GM18520 (cell line): ENCODE results near the gene ERMP1.
"Not testable (repeated sequence)": the region's sequence is repeated elsewhere in the genome, so short reads cannot be mapped to it uniquely, and the experiment has no call there.

Source experiments
- ATAC-seq: cut with Tn5 transposase; IDR thresholded peaks from one replicate; pipeline ENCODE4 v1.9.1; 2021; ENCODE audit not compliant: unreplicated experiment

Gene ERMP1

DNA sequence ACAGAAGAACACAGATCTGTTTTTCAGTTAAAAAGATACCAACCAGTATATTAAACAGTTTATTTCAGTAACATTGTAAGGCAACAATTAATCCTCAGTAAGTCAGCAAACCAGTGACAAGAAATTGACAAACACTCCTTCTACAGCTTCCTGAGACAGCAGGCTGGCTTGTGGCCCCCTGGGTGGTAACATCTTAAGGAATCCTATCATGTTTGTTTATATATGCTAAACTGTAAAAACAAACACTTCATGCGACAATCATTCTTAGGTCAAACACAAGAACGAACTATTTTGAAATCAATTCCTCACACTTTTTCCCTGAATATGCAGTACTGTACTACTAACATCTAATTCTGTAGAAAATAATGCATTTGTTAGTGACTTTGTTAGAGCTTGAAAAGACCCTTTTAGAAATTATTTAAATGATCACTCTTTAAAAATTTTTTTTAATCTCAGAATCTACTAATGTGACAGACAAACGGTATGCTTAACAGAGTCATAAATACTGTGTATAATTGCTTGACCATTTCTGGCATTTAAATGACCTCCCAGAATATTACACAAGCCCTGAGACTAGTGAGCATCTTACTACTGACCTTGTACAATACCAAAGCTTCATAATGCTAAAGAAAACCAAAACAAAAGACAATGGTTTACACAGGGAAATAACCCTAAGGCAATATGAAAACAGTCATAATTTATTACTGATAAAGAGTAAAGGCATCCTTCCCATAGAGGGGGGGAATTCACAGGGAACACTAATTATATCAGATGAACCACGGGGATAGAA is 48.2 kb downstream of the ERMP1 start:
- no peak for ATAC-seq

DNA sequence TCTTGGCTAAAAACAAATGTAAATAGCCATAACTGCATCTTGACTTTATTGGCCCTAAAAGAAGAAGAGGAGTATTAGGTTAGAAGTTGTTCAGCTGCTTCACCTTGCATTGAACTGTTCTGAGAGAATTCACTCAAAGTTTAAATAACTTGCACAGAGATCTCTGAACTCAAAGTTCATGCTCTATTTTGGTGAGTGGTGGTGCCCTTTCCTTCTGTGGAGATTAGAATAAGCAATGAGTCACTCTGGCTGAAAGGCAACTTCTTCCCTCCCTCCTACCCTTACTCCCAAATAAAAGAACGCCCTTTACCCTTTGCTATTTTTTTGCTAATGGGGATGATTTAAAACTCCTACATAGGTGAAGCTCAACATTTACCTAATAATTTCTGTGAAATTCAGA is 48.9 kb downstream of the ERMP1 start:
- no peak for ATAC-seq

DNA sequence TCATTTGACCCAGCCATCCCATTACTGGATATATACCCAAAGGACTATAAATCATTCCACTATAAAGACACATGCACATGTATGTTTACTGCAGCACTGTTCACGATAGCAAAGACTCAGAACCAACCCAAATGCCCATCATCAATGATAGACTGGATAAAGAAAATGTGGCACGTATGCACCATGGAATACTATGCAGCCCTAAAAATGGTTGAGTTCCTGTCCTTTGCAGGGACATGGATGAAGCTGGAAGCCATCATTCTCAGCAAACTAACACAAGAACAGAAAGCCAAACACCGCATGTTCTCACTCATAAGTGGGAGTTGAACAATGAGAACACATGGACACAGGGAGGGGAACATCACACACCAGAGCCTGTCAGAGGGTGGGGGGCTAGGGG is 49.5 kb downstream of the ERMP1 start:
- ATAC-seq, result not testable (repeated sequence)

DNA sequence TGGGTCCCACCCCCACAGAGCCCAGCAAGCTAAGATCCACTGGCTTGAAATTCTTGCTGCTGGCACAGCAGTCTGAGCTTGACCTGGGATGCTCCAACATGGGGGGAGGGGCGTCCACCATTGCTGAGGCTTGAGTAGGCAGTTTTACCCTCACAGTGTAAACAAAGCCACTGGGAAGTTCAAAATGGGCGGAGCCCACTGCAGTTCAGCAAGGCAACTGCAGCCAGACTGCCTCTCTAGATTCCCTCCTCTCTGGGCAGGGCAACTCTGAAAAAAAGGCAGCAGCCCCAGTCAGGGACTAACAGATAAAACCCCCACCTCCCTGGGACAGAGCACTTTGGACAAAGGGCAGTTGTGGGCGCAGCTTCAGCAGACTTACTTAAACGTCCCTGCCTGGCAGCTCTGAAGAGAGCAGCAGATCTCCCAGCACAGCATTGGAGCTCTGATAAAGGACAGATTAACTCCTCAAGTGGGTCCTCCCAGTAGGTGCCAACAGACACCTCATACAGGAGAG is 53.2 kb downstream of the ERMP1 start:
- ATAC-seq, result not testable (repeated sequence)

DNA sequence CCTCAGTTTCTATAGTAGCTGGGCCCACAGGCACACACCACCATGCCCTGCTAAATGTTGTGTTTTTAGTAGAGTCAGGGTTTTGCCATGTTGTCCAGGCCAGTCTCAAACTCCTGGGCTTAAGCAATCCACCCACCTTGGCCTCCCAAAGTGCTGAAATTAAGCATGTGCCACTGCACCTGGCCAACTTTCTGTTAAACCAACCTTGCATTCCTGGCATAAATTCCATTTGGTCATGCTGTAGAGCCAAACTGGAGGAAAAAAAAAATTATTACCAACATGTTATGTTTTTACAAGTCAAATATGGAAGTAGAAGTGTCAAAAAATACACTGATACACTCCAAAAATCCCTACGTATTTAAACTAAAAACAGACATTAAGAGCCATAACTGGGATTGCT is 54.1 kb downstream of the ERMP1 start:
- no peak for ATAC-seq

DNA sequence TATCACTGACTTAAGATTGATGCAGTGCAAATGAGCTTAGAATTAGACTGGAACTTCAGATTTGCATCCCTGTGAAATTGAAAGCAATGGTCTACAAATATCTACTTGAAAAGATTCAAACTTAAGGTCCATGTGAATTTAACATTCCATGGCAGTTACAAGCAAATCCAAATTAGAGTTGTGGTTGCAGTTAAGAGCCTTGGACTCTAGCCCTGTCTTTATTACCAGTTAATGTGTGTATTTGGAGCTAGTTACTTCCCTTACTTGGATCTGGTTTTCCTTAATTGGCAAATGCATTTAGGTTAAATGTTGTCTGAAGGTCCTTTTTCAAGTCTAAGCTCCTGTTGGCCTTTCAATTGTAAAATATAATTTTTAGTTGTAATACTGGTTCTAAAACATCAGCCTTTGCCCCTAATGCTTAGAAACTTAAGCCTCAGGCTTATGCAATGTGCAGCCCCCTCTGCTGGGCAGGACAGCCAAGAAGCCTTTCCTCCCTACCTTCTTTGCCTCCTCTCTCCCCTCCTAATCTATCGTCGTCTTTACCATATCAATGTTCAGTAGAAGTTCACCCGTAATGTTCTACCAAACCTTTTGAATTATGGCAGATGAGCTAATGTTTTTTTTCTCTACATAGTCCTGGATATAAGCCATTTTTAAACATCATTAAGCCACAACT is 59.5 kb downstream of the ERMP1 start:
- no peak for ATAC-seq

DNA sequence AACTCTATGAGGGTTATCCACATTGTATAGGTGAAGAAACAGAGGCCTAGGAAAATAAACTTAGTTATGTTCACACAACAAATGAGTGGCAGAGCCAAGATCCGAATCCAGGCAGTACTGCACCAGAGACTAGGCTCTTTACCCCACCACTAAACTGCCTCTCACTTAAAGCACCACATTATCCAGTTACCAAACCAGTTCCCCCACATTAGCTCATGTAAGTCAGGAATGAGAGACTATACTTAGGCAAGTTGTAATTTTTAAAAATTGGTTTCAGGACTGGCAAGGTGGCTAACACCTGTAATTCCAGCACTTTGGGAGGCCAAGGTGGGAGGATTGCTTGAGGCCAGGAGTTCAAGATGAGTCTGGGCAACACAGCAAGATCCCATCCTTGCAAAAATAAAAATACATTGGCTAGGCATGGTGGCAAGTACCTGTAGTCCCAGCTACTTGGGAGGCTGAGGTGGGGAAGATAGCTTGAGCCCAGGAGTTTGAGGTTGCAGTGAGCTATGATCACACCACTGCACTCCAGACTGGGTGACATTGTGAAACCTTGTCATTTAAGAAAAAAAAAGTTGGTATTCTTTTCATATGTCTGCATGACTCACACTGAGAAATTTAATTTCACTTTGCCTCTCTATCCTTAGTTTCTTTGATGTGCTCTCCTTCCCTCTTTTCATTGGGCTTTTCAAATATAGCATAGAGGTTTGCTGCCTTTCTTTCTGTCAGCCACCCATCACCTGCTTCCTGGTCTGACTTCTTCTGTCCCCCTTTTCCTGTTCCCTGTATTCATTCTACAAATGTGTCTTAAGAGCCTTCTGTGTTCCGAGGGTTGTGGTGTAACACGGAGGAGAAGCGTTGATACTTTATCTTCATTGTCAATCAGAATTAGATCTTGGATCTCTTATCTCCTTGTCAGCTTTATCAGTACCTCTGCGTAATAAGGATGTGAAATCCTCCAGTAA is 64.7 kb downstream of the ERMP1 start:
- ATAC-seq, result no peak

DNA sequence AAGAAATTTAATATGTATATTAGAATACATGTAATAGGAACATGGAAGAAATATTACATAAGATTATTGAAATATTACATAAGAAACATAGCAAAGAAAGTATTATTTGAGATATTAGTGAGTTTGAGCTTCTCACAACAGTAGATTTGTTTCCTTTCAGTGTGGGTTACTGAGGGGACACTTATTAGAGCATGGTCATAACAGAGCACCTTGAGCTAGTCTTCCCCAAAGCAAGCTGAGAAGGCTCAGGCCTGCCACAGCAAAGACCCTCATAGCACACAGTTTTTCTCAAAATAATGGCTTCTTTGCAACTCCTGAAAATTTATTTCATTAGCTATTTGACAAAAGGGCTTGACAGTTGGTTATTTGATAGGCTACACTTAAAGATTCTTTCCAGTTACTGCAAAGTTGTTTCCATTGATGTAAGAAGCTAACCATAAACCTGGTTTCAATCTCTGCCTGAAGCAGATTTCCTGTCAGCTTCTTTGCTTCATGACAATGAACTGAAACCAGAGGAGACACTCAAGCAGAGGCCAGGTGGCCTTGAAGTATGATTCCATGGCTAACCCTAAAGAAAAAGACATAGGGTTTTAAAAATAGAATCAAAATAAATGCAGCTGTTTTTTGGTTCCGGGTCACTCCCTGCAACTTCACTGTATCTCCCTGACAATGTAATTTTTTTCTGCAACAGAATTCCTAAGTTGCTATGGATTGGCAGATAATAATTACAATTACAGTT is 68.6 kb downstream of the ERMP1 start:
- peak; percentile 51 for ATAC-seq

DNA sequence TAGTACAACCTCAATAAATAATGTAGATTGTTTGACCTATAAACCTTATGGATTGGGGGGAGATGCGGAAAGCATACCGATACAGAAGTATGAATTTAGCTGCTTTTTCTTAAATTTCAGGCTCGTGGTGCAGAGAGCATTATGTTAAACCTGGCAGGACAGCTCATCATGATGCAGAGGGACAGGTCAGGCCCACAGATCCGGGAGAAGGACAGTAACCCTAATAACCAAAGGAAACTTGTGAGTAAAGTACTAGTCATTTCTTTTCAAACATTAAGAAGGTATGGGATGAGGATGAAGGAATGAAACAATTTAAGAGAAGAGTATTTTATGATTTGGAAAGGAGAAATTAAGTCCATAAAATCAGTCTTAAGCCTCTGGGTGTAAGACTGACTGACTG is 70.5 kb downstream of the ERMP1 start:
- ATAC-seq, result no peak

DNA sequence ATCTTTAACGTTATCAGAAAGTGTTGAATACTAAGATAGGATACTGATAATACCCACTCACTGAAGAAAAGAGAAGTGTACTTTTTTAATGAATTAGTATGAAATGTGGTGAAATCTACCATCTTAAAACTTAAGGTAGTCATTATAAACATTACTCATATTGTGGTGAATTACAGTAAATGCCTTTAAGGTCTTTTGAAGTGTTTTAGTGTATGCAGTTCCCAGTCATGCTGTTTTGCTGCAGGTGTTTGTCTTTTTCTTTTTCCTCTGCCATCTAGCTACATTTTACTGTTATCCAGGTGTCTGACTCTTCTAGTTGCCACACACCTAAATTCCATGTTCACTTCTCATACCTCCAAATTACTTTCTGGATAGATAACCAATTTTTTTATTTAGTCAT is 72.6 kb downstream of the ERMP1 start:
- ATAC-seq, result no peak

DNA sequence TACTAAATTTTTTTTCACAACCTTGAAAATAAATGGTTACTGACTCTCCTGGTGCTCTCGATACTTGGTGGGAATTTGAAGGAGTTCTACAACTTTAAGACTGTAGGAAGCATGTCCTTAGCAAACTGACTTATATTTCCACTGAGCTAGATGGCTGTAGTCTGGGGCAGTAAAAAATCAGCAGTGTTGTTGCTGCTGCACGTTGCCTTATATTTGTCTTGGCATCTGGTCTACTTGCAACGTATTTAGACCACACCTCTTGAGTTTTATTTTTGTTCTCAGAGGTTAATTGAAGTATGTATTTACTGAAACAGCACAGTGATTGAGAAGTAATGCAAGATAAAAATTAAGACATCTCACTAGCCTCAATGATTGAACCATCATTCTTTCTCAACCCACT is 76.3 kb downstream of the ERMP1 start:
- no peak for ATAC-seq

DNA sequence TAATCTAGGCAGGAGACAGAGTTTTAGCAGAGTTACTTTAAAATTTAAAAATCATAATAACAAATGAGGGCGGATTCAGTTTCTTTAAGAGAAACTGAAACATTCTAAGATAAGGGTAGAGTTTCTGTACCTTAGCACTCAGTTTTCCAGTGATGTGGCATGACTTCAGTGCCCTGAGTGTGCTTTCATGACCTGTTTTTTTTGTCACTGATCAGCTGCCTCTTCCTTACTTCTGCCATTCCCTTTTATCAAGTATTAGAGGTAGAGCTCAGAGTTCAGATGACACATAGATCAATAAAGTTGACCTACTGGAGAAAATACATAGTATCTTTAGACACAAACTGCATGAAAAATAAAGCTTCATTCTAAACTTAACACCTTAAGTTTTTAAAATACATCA is 82.3 kb downstream of the ERMP1 start:
- no peak for ATAC-seq

DNA sequence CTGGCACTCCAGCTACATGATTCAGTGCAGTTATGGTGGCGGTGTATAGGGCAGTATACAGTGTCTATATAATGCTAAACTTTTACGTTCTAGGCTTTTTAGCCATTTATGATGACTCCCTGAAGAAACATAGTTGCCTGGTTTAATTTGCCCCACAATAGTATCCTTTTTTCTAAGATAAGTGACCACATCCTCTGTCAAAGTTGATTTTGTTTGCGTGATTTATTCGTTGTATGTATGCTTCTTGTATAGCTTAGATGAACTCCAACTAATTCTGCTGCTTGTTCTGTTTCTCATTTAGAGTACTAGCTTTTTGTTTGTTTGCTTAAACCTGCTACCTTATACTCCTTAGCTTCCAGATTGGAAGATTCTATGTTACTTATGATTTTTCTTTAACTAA is 83.6 kb downstream of the ERMP1 start:
- no peak for ATAC-seq

DNA sequence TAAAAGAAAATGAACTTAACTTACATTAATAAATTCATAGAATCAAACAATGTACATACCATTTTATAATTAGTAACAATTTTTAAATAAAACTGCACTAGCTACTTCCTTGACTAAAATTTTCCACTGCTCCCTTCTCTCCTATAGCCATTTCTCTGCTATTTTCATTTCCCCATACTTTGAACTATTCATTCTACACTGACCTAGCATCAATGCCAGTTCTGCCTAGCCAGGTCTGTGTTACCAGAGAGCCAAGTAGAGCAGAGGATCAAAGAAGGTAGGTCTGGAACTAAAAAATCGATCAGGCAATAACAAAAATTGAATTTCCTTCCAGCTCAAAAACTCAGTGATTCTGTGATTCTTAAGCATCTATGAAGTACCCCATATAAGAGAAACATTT is 84.5 kb downstream of the ERMP1 start:
- no peak for ATAC-seq

DNA sequence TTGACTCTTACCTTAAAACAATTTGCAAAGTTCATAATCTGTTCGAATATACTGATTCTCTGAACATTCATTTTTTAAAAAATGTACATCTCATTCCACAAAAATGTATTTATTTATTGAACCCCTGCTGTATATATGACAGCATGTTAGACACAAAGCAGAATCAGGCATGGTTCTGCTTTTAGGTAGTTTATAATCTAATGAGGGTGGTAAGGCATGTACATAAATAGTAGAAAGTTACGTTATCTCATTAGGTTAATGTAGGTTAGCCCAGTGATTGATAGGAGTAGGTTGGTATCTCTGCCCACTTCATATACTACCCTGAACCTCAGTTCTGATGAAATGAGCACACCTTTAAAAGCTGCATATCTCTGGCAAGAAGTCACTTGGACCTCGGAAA is 89.8 kb downstream of the ERMP1 start:
- ATAC-seq, result no peak

DNA sequence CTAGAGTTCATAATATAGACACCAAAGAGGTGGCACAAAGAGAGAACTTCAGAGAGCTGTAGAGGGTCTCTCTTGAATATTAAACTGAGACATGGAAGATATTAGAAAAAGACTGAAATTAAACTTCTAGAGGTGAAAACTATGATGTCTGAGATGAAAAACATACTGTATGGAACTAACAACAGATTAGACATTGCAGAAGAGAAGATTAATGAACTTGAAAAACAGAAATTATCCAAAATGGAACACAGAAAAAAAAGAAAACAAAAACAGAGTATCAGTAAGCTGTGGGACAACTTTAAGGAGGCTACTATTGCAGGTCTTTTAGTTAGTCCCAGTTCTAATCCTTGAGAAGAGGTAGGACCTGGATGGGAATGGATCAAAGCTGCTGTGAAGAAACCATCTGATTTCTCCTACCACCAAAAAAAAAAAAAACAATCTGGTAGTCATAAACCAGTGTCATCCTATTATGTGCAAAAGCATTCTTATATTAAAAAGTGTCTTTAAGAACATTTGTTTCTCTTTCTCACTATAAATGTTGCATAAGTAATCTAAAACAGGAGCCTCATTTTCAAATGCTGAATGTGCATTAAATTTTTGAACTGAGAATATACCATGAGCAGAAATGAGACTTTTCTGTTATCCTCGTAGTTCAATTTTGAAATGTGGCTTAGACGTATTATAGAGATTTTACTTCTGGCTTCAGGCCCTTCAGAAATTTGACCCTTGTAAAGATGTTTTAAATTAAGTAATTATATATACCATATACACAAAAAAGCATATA is 96.2 kb downstream of the ERMP1 start:
- ATAC-seq, result no peak

DNA sequence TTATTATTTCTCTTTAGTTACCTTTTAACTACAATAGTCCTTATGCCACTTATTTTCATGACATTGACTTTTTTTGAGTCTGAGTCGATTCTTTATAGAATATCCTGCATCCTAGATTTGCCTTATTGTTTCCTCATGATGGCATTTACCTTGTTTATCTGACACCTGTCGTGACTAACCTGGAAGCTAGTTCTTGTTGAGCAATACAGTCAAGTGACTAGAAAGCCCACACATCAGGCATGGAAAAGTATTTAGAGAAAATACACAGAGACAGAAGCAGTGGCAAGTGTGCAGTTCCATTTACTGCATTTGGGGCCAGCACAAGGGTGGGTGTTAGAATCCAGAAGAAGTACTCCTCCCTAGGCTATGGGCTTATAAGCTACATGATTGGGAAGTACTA is 97.8 kb downstream of the ERMP1 start:
- ATAC-seq, result no peak
